ENCODE results near the gene HIPK2.

DNA sequence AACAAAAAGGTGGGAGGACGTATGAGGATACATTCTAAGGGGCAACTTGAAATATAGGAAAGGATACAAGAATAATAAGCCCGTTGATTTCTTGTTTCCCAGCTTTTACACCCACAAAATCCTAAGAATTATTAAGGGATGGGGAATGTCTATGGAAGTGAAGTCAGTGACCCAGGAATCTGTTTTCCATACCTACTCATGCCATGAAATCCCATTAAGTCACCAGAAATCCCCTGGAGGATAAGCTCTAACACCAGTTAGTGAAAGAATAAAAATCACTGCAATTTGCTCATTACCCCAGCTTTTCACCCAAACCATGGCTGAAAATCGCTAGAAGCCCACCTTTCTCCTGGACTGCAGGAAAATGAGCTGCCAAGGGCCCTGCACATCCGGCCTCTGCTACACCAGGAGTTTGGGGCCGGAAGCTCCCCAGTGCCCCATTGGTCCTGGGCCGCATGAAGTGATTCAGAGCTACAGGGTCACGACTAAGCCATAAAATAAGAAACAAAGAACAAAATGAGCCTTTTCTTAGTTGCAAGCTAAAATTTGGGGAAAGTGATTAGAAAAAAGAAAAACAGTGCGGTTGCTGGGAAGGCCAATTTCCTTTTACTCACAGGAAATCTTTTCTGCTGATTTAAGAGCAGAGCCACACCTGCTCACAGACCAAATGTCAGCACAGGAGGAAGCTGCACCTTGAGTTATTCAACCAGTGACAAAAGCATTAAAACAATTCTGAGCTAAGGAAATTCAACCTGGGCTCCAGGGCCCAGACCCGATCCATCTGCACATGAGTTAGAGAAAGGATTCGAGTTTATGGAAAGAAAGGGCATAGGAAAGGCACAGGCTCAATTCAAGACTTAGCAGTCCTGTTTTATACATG is 40.3 kb downstream of the HIPK2 start:
- TF ChIP-seq CTCF (conservative IDR thresholded peaks at IDR 0.05; ENCODE audit: low read depth in 2 of 2), result no peak
- TF ChIP-seq, protein P1, sequence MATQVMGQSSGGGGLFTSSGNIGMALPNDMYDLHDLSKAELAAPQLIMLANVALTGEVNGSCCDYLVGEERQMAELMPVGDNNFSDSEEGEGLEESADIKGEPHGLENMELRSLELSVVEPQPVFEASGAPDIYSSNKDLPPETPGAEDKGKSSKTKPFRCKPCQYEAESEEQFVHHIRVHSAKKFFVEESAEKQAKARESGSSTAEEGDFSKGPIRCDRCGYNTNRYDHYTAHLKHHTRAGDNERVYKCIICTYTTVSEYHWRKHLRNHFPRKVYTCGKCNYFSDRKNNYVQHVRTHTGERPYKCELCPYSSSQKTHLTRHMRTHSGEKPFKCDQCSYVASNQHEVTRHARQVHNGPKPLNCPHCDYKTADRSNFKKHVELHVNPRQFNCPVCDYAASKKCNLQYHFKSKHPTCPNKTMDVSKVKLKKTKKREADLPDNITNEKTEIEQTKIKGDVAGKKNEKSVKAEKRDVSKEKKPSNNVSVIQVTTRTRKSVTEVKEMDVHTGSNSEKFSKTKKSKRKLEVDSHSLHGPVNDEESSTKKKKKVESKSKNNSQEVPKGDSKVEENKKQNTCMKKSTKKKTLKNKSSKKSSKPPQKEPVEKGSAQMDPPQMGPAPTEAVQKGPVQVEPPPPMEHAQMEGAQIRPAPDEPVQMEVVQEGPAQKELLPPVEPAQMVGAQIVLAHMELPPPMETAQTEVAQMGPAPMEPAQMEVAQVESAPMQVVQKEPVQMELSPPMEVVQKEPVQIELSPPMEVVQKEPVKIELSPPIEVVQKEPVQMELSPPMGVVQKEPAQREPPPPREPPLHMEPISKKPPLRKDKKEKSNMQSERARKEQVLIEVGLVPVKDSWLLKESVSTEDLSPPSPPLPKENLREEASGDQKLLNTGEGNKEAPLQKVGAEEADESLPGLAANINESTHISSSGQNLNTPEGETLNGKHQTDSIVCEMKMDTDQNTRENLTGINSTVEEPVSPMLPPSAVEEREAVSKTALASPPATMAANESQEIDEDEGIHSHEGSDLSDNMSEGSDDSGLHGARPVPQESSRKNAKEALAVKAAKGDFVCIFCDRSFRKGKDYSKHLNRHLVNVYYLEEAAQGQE (IDR thresholded peaks at IDR 0.05; ENCODE audit: unreplicated experiment), result no peak
- TF ChIP-seq POLR2AphosphoS5 (IDR thresholded peaks at IDR 0.05; ENCODE audit: low read depth), result no peak
- TF ChIP-seq ZNF114 (CRISPR knock-in tag; IDR thresholded peaks at IDR 0.05), result no peak
- no peak for TF ChIP-seq EZH2phosphoT487 (IDR thresholded peaks at IDR 0.05; ENCODE audit: unreplicated experiment)
- TF ChIP-seq EZH2 (IDR thresholded peaks at IDR 0.05; ENCODE audit: low read depth, unreplicated experiment), result no peak
- TF ChIP-seq, protein P2, sequence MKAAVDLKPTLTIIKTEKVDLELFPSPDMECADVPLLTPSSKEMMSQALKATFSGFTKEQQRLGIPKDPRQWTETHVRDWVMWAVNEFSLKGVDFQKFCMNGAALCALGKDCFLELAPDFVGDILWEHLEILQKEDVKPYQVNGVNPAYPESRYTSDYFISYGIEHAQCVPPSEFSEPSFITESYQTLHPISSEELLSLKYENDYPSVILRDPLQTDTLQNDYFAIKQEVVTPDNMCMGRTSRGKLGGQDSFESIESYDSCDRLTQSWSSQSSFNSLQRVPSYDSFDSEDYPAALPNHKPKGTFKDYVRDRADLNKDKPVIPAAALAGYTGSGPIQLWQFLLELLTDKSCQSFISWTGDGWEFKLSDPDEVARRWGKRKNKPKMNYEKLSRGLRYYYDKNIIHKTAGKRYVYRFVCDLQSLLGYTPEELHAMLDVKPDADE (IDR thresholded peaks at IDR 0.05), result no peak
- TF ChIP-seq ZNF331 (CRISPR knock-in tag; IDR thresholded peaks at IDR 0.05; ENCODE audit: low read depth), result no peak
- no peak for TF ChIP-seq CREB1 (CRISPR knock-in tag; IDR thresholded peaks at IDR 0.05; ENCODE audit: low read depth)
- TF ChIP-seq STAT1 (IDR thresholded peaks at IDR 0.05; ENCODE audit: unreplicated experiment), result no peak
- TF ChIP-seq, protein P3, sequence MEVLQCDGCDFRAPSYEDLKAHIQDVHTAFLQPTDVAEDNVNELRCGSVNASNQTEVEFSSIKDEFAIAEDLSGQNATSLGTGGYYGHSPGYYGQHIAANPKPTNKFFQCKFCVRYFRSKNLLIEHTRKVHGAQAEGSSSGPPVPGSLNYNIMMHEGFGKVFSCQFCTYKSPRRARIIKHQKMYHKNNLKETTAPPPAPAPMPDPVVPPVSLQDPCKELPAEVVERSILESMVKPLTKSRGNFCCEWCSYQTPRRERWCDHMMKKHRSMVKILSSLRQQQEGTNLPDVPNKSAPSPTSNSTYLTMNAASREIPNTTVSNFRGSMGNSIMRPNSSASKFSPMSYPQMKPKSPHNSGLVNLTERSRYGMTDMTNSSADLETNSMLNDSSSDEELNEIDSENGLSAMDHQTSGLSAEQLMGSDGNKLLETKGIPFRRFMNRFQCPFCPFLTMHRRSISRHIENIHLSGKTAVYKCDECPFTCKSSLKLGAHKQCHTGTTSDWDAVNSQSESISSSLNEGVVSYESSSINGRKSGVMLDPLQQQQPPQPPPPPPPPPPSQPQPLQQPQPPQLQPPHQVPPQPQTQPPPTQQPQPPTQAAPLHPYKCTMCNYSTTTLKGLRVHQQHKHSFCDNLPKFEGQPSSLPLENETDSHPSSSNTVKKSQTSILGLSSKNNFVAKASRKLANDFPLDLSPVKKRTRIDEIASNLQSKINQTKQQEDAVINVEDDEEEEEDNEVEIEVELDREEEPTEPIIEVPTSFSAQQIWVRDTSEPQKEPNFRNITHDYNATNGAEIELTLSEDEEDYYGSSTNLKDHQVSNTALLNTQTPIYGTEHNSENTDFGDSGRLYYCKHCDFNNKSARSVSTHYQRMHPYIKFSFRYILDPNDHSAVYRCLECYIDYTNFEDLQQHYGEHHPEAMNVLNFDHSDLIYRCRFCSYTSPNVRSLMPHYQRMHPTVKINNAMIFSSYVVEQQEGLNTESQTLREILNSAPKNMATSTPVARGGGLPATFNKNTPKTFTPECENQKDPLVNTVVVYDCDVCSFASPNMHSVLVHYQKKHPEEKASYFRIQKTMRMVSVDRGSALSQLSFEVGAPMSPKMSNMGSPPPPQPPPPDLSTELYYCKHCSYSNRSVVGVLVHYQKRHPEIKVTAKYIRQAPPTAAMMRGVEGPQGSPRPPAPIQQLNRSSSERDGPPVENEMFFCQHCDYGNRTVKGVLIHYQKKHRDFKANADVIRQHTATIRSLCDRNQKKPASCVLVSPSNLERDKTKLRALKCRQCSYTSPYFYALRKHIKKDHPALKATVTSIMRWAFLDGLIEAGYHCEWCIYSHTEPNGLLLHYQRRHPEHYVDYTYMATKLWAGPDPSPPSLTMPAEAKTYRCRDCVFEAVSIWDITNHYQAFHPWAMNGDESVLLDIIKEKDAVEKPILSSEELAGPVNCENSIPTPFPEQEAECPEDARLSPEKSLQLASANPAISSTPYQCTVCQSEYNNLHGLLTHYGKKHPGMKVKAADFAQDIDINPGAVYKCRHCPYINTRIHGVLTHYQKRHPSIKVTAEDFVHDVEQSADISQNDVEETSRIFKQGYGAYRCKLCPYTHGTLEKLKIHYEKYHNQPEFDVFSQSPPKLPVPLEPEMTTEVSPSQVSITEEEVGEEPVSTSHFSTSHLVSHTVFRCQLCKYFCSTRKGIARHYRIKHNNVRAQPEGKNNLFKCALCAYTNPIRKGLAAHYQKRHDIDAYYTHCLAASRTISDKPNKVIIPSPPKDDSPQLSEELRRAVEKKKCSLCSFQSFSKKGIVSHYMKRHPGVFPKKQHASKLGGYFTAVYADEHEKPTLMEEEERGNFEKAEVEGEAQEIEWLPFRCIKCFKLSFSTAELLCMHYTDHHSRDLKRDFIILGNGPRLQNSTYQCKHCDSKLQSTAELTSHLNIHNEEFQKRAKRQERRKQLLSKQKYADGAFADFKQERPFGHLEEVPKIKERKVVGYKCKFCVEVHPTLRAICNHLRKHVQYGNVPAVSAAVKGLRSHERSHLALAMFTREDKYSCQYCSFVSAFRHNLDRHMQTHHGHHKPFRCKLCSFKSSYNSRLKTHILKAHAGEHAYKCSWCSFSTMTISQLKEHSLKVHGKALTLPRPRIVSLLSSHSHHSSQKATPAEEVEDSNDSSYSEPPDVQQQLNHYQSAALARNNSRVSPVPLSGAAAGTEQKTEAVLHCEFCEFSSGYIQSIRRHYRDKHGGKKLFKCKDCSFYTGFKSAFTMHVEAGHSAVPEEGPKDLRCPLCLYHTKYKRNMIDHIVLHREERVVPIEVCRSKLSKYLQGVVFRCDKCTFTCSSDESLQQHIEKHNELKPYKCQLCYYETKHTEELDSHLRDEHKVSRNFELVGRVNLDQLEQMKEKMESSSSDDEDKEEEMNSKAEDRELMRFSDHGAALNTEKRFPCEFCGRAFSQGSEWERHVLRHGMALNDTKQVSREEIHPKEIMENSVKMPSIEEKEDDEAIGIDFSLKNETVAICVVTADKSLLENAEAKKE (CRISPR knock-in tag; IDR thresholded peaks at IDR 0.05), result no peak

All from GM23338 (cell line).